NCI-H446 (cell line): ENCODE results near the gene DNPH1.

Source experiments
- DNase-seq, 2 experiments: peaks; one replicate each; lab custom pipeline; 2025; lab: John Stamatoyannopoulos, UW

Gene DNPH1, protein sequence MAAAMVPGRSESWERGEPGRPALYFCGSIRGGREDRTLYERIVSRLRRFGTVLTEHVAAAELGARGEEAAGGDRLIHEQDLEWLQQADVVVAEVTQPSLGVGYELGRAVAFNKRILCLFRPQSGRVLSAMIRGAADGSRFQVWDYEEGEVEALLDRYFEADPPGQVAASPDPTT

DNA sequence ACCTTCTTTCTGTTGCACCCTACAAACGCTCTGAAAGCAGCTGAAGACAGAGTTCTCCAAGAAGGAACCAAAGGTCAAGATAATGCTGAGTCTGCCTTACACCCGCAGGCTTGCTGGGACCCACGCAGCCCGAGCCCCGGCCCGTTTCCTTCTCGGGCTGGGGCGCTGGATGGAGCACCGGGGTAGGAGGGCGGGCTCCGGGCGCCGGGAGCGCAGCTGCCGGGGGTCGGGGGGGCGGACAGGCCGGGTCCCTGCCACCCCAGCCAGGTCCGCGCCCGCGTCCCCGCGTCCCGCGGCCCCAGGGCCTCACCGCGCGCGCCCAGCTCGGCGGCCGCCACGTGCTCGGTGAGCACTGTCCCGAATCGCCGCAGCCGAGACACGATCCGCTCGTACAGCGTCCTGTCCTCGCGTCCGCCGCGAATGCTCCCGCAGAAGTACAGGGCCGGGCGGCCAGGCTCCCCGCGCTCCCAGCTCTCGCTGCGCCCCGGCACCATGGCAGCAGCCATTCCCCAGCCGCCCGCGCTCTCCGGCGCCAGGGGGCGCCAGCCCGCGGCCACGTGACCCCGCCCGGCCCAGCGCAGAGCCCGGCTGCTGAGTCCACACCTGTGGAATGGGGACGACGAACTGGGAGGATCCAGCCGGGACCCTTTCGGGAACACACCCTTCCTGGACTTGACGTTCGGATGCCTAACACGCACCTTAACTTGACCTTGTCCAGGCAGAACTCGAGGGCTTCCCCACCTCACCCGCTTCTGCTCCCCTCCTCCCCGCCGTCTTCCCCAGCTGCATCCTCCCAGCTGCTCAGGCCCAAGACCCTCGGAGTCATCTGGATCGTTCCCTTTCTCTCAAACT is at the start of gene DNPH1:
Gene DNPH1, minus strand, starts transcription at position 531 of the 852 bp plus-strand sequence. Its CDS starts 25 bp downstream, at position 506.
- peak in 1 of 2 experiments; percentile 82 for DNase-seq

- no peak for DNase-seq
Measured at GRCh38 chr6:43278524-43279078, 49.3 kb upstream of the DNPH1 start.

- DNase-seq: no peak
Measured at GRCh38 chr6:43277643-43278523, 48.6 kb upstream of the DNPH1 start.

DNA sequence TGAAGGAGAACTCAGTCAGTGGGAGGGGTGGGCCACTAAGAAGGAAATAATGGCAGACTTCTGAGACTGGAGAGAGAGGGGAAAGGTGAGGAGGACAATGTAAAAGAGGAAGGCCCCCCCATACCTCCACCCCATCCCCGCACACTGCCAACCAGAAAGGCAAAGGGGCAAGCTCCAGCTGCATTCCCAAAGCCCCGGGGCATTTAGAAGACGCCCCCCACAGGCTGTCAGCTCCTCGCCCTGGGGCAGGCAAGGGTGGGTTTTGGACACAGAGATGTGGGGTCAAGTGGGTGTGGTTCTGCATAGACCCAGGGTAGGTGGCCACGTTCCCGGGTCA is 48.0 kb upstream of the DNPH1 start:
- no peak for DNase-seq

GRCh38 chr6:43276577-43277305 is 47.5 kb upstream of the DNPH1 start:
- DNase-seq: no peak

- no peak for DNase-seq
Measured at GRCh38 chr6:43275801-43276576, 46.7 kb upstream of the DNPH1 start.

DNA sequence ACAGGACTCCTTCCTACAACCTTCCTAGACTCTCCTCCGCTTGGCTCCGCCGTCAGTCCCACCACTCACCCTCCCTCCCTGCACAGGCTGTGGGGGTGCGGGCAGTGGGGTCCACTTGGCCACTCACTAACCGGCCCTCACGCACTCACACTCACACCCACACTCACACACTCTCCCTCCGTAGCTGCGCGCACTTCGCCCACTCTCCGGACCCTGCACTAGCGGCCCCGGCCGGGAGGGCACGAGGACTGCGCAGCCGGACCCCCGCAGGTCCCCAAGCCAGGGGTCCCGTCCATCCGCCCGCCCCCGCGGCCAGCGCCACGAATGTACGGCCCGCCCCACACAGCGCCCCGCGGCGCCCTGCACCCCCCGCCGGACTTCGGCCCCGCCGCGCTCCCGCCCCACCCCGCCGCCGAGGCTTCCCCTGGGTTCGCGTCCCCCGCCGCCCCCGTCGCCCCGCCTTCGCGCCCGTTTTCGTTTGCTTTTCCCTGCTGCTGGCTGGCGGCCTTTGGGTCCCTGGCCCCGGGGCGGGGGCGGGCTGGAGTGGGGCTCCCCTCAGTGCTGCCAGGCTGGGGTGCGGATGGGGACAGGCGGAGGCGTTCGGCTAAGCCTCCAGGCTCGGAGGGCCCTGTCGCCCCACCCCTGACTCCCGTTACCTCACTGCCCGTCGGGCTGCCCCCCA is 45.8 kb upstream of the DNPH1 start:
- no peak for DNase-seq

- no peak for DNase-seq
Measured at GRCh38 chr6:43274127-43274915, 45.0 kb upstream of the DNPH1 start.

GRCh38 chr6:43273707-43274106 is 44.4 kb upstream of the DNPH1 start:
- no peak for DNase-seq

GRCh38 chr6:43271944-43272343 is 42.7 kb upstream of the DNPH1 start:
- DNase-seq: no peak

GRCh38 chr6:43271103-43271815 is 42.0 kb upstream of the DNPH1 start:
- no peak for DNase-seq

- no peak for DNase-seq
Measured at GRCh38 chr6:43269273-43270007, 40.2 kb upstream of the DNPH1 start.

- no peak for DNase-seq
Measured at GRCh38 chr6:43268782-43269272, 39.5 kb upstream of the DNPH1 start.

DNA sequence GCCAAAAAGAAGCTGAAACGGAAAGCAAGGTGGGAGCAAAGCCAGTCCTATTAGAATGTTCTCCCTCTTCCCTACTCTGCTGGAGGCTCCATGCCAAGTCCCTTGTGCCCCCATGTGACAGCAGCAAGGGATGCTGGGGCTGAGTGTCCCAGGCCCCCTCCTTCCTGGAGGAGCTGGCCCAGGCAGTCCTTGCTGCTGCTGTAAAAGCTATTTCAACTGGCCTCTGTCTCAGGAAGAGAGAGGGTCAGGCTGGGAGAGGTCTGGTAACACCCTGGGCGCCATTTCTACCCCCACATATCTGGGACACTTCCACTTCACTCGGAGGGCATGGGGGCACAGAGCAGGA is 39.0 kb upstream of the DNPH1 start:
- no peak for DNase-seq

DNA sequence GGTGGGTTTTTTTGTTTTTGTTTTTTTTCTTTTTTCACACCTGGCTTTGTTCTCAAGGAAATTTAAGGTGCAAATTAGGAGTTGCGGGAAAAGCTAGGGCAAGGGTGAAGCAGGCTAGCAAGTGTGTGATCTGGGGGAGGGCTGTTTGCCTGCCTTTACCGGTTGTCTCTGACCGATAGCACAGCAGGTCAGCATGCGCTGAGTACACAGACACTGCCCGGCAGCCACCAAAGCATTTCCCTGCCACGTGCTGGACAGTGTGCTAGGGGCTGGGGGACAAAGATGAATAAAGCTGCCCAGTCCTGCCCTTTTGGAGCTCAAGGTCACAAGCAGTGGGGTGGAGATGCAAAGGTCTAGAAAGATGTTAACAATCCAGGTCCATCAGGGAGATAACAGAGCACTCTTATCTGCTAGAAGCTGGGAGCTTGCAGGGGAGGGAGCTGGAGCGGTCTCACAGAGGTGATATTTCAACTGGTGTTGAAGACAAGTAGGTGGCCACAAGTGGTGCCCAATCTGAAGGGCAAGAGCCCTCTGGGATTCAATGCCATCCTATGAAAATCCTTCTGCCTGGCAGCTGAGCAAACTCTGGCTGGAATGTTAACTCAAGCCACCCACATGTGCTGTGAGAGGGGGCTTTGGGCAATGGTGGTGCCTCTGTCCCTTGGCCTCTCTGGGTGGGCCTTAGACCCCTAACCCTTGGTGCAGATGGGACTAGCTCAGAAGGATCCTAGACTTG is 38.5 kb upstream of the DNPH1 start:
- DNase-seq: no peak

GRCh38 chr6:43265564-43265963 is 36.3 kb upstream of the DNPH1 start:
- no peak for DNase-seq

DNA sequence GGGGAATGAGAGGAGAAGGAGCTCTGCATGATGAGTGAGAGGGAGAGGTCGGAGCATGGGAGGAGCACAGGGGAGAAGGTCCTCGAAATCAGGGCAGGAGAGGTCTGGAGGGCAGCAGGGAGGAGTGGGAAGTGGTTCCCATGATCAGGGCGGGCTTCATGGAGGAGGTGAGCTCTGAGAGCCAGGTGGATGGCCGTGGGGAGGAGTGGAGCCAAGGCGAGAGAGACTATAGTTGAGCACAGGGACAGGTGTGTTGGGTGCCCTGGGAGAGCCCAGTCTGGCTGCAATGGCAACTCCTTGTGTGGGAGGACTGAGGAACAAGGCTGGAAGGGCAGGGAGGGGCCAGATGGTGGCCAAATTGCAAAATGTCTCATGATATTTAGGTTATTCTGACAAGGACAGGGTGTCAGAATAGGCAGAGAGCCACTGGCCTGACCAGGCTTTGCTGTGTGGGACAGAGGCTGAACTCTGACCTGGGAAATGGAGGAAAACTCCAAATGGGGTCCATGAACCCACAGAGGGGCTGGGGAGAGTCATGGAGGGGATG is 35.4 kb upstream of the DNPH1 start:
- DNase-seq: no peak
